ENCODE data around the gene LRRN1.

GRCh38 chr3:3821777-3822176 lies 22.5 kb downstream of the LRRN1 start:
- no peak for TF ChIP-seq MXI1 (conservative IDR thresholded peaks at IDR 0.05; ENCODE audit: poor library complexity, severe bottlenecking)
- TF ChIP-seq CTCF (IDR thresholded peaks at IDR 0.05; ENCODE audit: poor library complexity, severe bottlenecking) = no peak
- no peak for TF ChIP-seq POLR2AphosphoS5 (IDR thresholded peaks at IDR 0.05)
- no peak for TF ChIP-seq SMC3 (conservative IDR thresholded peaks at IDR 0.05; ENCODE audit: poor library complexity)
- TF ChIP-seq REST (IDR thresholded peaks at IDR 0.05; ENCODE audit: borderline replicate concordance) = no peak
- no peak for TF ChIP-seq TAF1 (IDR thresholded peaks at IDR 0.05; ENCODE audit: low read depth)
- TF ChIP-seq EZH2 (IDR thresholded peaks at IDR 0.05; ENCODE audit: borderline replicate concordance, insufficient read depth, low read length, poor library complexity, severe bottlenecking) = no peak

Data from neural cell (in vitro differentiated cells).